Measurements from ENCODE around the gene ERN1.

The ERN1 gene

DNA sequence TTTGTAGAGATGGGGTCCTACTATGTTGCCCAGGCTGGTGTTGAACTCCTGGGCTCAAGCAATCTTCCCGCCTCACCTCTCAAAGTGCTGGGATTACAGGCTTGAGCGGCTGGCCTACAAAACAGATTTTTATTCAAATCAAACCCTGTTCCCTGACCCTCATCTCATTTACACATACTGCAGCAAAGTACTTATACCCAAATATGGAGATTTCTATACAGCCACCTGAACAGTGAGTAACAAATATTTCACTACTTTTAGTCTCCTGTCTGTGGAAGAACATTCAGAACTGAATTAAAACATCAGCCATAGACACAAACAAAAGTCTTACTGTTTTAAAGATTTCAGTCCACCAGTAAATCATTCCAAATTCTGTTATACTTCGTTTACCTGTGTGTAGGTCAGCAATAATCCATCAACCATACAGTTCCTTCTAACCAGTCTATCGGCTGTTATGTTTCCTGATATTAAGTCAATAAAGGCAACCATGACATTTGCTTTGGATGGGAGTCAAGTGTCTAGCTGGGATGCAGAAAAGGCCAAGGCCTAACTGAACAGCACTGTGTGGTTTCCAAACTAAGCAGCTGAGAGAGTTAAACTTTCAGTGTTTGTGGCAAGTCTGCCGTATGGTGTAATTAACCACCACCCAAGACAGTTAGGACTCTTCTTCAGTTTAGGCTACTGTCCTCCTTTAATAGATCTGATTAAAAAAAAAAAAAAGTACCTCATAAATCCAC, 22.3 kb downstream of the ERN1 start:
- DNase-seq, result peak; percentile 14

DNA sequence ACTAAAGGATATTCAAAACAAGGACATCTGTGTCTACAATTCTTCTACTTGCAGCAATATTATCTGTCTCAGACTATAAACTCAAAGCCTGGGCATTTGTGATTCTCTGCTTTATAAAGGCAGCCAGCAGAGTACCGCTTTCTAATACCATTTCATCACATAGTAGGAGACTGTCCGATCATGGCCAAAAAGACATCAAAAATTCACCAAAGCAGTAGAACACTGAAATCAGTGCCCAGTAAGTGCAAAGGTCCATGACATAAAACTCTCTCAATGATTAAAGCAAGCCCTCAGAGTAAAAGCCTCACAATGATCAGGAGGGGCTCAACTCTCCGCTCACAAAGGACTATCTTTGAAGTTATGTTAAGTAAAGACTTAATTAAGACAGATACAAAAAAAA, 23.0 kb downstream of the ERN1 start:
- no peak for DNase-seq

- DNase-seq, result peak; percentile 72
These were observed 26.3 kb downstream of the ERN1 start for GRCh38 chr17:64103391-64104364.

GRCh38 chr17:64102627-64103390, 27.1 kb downstream of the ERN1 start:
- no peak for DNase-seq

GRCh38 chr17:64099543-64099942, 30.4 kb downstream of the ERN1 start:
- DNase-seq, result no peak

GRCh38 chr17:64097196-64097936, 32.6 kb downstream of the ERN1 start:
- DNase-seq, result no peak

DNA sequence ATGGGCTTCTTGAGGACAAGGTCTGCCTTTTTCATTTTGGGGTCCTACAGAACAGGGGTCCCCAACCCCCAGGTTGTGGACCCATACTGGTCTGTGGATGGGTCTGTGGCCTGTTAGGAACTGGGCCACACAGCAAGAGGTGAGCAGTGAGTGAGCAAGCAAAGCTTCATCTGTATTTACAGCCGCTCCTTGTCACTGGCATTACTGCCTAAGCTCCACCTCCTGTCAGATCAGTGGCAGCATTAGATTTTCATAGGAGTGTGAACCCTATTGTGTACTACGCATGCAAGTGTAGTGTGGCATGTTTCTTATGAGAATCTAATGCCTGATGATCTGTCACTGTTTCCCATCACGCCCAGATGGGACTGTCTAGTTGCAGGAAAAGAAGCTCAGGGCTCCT, 33.9 kb downstream of the ERN1 start:
- no peak for DNase-seq

DNA sequence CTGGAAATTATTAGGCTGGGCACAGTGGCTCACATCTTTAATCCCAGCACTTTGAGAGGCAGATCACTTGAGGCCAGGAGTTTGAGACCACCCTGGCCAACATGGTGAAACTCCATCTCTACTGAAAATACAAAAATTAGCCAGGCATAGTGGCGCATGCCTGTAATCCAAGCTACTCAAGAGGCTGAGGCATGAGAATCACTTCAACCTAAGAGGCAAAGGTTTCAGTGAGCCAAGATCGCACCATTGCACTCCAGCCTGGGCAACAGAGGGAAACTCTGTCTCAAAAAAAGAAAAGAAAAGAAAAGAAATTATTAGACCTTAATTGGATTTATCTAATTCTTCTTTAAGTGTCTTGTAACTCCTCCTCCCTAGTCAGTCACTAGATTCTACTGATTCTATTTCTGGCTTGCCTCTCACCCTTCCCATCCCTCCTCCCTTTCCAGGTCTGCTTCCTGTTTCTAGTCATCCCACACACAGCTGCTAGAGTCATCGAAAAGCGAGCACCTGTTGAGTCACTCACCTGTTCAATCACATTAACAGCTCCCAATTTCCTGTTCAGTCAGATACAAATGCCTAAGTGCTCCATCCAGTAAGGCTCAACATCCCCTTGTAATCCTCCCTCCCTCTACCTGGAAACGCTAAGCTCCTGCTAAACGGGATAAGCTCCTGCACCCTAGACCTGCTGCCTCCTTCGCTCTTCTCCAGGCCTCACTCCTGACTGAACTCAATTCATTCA, 34.6 kb downstream of the ERN1 start:
- no peak for DNase-seq

- no peak for DNase-seq
These were observed 35.5 kb downstream of the ERN1 start for GRCh38 chr17:64094412-64094811.

GRCh38 chr17:64092952-64093451, 36.9 kb downstream of the ERN1 start:
- peak; percentile 48 for DNase-seq

GRCh38 chr17:64092113-64092512, 37.8 kb downstream of the ERN1 start:
- no peak for DNase-seq

- no peak for DNase-seq
These were observed 38.4 kb downstream of the ERN1 start for GRCh38 chr17:64091571-64091970.

GRCh38 chr17:64091116-64091515, 38.8 kb downstream of the ERN1 start:
- DNase-seq, result no peak

DNA sequence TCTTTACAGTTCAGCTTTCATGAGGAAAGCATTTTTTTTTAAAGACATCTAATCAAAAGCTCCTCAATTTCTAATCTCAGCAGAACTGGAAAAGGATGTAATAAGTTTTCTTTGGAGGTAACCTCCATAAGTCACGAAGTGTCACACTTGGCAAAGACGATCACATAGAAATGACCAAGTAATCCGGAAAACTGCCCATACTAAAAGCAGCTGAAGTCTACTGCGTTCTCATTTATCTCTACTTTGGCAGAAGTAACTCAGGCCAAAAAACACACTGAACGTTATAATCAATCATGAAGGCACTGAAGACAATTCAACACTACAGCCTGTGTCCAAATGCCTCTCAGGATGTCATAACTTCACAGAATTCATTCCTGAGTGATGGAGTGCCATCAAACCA, 39.8 kb downstream of the ERN1 start:
- no peak for DNase-seq

DNA sequence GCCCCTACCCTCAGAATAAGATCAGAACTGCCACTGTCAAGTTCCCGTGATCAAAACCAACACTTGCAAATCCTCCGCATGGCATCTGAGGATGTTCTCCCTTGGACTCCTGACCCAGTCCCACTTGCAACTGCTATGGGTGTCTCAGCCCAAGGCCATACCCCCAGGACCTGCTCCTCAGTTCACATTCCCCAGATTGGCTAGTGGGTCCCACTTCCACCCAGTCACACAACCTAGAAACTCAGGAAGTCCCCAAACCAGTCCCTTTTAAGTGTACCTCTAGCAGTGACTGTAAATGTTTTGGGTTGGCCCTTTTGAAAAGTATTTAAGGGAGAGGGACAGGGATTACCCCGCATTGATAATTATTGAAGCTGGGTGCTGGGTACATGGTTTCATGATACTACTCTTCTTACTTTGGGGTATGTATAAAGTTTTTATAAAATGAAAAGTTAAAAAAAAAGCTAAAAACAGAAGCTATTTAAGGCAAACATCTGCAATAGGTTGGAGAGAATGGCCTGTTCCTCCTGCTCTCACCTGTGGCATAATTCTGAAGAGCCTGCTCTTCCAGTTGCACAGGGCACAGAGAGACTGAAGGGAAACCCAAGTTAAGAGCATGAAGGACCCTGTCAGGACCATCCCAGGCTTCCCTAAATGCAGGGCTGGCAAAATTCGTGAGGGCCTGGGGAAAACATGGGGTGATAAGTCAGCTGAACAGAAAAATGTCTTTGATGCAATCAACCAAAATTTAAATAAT, 42.5 kb downstream of the ERN1 start:
- DNase-seq, result no peak

GRCh38 chr17:64085650-64086005, 44.3 kb downstream of the ERN1 start:
- no peak for DNase-seq

DNA sequence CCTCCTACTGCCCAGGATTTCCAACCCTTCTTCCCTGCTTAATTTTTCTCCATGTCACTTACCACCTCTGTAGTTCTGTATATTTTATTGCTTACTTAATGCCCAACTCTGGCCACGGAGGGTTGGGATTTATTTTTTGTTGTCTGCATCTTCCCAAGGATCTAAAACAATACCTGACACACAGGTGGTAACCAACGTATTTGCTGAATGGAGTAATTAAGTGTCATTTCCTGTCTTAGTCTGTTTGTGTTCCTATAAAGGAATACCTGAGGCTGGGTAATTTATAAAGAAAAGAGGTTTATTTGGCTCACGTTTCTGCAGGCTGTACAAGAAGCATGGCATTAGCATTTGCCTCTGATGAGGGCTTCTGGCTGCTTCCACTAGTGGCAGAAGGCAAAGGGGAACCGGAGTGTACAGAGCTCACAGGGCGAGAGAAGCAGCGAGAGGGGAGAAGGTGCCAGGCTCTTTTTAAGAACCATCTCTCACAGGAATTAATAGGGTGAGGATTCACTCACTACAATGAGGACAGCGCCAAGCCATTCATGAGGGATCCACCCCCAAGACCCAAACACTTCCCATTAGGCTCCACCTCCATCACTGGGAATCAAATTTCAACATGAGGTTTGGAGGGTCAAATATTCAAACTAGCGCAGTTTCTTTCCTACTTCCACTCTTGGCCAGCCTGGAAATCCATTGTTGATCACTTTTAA, 44.8 kb downstream of the ERN1 start:
- DNase-seq, result no peak

DNA sequence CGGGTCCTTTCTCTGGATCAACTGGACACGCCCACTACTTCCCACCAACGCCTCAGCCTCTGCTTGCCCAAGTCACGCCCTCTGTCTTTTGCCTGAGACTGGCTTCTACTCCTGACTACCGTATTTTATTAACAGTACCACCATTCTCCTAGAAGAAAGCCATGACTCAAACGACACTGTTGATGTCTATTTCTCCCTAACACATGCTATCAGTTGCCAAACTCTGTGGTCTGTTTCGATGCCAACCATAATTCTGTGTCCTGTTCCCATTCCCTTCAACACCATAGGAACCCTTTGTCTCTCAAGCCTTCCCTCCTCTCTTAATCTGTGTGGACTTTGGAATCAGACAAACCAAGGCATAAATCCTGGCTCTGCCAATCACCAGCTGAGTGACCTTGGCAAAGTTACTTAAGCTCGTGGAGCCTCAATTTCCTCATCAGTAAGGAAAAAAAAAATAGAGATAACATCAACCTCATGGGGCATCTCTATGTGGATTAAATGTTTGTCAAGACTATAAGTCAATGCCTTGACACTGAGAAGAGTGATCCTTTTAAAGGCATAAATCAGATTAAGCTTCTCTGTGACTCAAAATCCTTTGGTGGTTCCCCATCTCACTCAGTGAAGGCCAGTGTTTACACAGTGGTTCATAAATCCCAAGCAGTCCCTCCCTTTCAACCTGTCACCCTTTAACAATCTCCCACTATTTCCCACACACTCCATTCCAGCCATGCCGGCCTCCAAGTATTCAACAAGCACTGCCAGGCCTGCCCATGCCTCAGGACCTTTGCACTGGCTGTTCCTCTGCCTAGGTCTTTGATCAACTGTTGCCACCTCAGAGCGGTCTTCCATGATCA, 45.6 kb downstream of the ERN1 start:
- peak; percentile 43 for DNase-seq

DNA sequence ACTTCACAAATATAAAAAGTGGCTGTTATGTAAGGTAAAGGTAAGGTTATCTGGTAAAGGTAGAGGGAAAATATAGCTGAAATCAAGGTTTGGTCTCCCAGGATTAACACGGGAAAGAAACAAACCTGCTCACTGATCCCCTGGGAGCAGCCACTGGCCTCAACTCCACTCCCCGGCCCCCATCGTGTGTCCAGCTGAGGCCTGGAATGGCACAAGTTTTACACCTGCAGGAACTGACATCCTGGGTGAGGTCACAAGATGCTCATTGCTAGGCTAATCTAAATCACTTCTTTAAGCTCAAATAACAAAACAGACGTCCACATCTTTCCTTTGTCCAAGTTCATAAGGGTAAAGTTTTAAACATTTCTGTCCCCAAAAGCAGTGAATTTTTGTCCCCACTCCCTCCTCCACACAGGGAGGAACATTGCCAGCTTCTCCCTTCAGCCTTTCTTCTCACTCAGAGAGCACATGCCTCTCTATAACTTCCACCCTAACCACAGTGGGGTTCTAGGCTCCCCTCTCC, 46.3 kb downstream of the ERN1 start:
- DNase-seq, result no peak

Data from GF-D8 (cell line).